OCI-LY1 (cell line): ENCODE results near the gene ANKRD6.

Experiments used
- H2AFZ ChIP-seq: fragments of 200-600 bp; sonication (generic), shearing (Covaris generic); 2 replicates; pipeline ENCODE4 v1.6.0; 2014; ENCODE audit warnings: antibody characterized with exemption, mild to moderate bottlenecking, low read length
- H3F3A ChIP-seq: fragments of 200-600 bp; sonication (generic), shearing (Covaris generic); 2 replicates; pipeline ENCODE4 v1.6.0; 2014; ENCODE audit warnings: mild to moderate bottlenecking, antibody characterized with exemption, low read length, moderate library complexity; ENCODE audit not compliant: insufficient read depth
- H3K27ac ChIP-seq: fragments of 200-600 bp; sonication (generic); 2 replicates; pipeline ENCODE4 v1.5.1; 2014; ENCODE audit warnings: low read length, mixed run types, mild to moderate bottlenecking, low read depth; ENCODE audit not compliant: poor library complexity, severe bottlenecking
- H3K27me3 ChIP-seq: fragments of 200-600 bp; sonication (generic); 2 replicates; pipeline ENCODE4 v1.6.0; 2014; ENCODE audit warnings: antibody characterized with exemption, mild to moderate bottlenecking, low read length, moderate library complexity; ENCODE audit not compliant: insufficient read depth
- H3K36me3 ChIP-seq: fragments of 200-600 bp; sonication (generic); 2 replicates; pipeline ENCODE4 v1.6.1; 2014; ENCODE audit warnings: mild to moderate bottlenecking, antibody characterized with exemption, low read length, moderate library complexity, mixed read lengths; ENCODE audit not compliant: insufficient read depth
- H3K4me1 ChIP-seq: fragments of 200-600 bp; sonication (generic); 2 replicates; pipeline ENCODE4 v1.5.1; 2014; ENCODE audit warnings: mild to moderate bottlenecking, low read length, moderate library complexity; ENCODE audit not compliant: insufficient read depth, severe bottlenecking
- H3K4me2 ChIP-seq: fragments of 200-600 bp; sonication (generic), shearing (Covaris generic); 2 replicates; pipeline ENCODE4 v1.6.1; 2014; ENCODE audit warnings: low read length
- H3K4me3 ChIP-seq: fragments of 200-600 bp; sonication (generic); 2 replicates; pipeline ENCODE4 v1.5.1; 2014; ENCODE audit warnings: low read length, low read depth, mild to moderate bottlenecking, mixed read lengths; ENCODE audit not compliant: poor library complexity, severe bottlenecking
- H3K79me2 ChIP-seq: fragments of 200-600 bp; shearing (Covaris generic); 2 replicates; pipeline ENCODE4 v1.6.1; 2016; ENCODE audit warnings: mixed run types, low read length, mixed read lengths; ENCODE audit not compliant: insufficient read depth
- H3K9ac ChIP-seq: fragments of 200-600 bp; sonication (generic), shearing (Covaris generic); 2 replicates; pipeline ENCODE4 v1.6.1; 2014; ENCODE audit warnings: mild to moderate bottlenecking, low read length, mixed read lengths
- H3K9me2 ChIP-seq: fragments of 200-600 bp; sonication (generic), shearing (Covaris generic); 2 replicates; pipeline ENCODE4 v1.6.1; 2014; ENCODE audit warnings: low read depth, mild to moderate bottlenecking, low read length, mixed read lengths
- H3K9me3 ChIP-seq: fragments of 200-600 bp; shearing (Covaris generic); 2 replicates; pipeline ENCODE4 v1.6.1; 2014; ENCODE audit warnings: low read length, mixed read lengths
- H4K20me1 ChIP-seq: fragments of 200-600 bp; sonication (generic), shearing (Covaris generic); 2 replicates; pipeline ENCODE4 v1.6.0; 2016; ENCODE audit warnings: mild to moderate bottlenecking, low read length; ENCODE audit not compliant: insufficient read depth
- EZH2 ChIP-seq: fragments of 200-600 bp; sonication (generic), shearing (Covaris generic); IDR thresholded peaks from 2 replicates; pipeline ENCODE4 v1.8.0; 2017; ENCODE audit warnings: borderline replicate concordance, mixed run types, mild to moderate bottlenecking, antibody characterized with exemption, low read length, moderate library complexity, mixed read lengths
- TF ChIP-seq, protein P1 (sequence below): fragments of 200-600 bp; sonication (generic), shearing (Covaris generic); IDR thresholded peaks from 2 replicates; pipeline ENCODE4 v1.5.1; 2017; ENCODE audit warnings: mild to moderate bottlenecking, antibody characterized with exemption, low read length, moderate library complexity, mixed read lengths

ANKRD6 gene

DNA sequence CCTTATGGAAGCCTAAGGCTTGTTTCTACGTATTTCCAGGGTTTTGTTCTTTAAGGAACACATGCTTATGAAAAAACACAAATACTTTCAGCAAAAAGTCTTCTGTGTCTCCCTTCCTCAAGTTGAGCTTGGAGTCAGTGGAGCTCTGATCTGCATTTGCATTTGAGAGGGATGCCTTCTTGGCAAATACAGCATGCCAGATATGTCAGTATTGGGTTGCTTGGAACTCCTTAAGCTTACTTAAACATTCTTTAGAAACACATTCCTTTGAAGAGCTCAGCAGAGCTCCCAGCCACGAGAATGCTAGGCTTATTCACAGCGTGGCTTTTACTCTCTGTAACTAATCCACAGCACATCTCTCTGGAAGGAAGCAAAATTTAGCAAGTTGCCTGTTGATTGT lies 68.3 kb downstream of the ANKRD6 start:
- H3K9me3 ChIP-seq, result no peaks in the 10 kb centered on the region
- no peaks in the 10 kb centered on the region for H3K79me2 ChIP-seq
- no peaks in the 10 kb centered on the region for H4K20me1 ChIP-seq
- H2AFZ ChIP-seq, result no peak overlapping the region
- no peak overlapping the region for H3K4me3 ChIP-seq
- H3K4me2 ChIP-seq, result no peak overlapping the region
- no peak overlapping the region for H3K27ac ChIP-seq
- TF ChIP-seq, protein P1, sequence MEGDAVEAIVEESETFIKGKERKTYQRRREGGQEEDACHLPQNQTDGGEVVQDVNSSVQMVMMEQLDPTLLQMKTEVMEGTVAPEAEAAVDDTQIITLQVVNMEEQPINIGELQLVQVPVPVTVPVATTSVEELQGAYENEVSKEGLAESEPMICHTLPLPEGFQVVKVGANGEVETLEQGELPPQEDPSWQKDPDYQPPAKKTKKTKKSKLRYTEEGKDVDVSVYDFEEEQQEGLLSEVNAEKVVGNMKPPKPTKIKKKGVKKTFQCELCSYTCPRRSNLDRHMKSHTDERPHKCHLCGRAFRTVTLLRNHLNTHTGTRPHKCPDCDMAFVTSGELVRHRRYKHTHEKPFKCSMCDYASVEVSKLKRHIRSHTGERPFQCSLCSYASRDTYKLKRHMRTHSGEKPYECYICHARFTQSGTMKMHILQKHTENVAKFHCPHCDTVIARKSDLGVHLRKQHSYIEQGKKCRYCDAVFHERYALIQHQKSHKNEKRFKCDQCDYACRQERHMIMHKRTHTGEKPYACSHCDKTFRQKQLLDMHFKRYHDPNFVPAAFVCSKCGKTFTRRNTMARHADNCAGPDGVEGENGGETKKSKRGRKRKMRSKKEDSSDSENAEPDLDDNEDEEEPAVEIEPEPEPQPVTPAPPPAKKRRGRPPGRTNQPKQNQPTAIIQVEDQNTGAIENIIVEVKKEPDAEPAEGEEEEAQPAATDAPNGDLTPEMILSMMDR, result no peak
- TF ChIP-seq EZH2, result no peak
- no peak overlapping the region for H3K9ac ChIP-seq
- no peaks in the 10 kb centered on the region; the same call in 1 of the 2 replicates for H3K27me3 ChIP-seq
- no peaks in the 10 kb centered on the region for H3K9me2 ChIP-seq
- no peaks in the 10 kb centered on the region for H3K36me3 ChIP-seq
- no peaks in the 10 kb centered on the region for H3F3A ChIP-seq
- no peaks in the 10 kb centered on the region for H3K4me1 ChIP-seq

GRCh38 chr6:89501753-89502152 lies 68.8 kb downstream of the ANKRD6 start:
- TF ChIP-seq, protein P1, result no peak
- no peak for TF ChIP-seq EZH2
- no peaks in the 10 kb centered on the region for H4K20me1 ChIP-seq
- H3K4me2 ChIP-seq, result no peak overlapping the region
- H3K4me3 ChIP-seq, result no peak overlapping the region
- H3K4me1 ChIP-seq, result no peaks in the 10 kb centered on the region
- H3K79me2 ChIP-seq, result no peaks in the 10 kb centered on the region
- no peaks in the 10 kb centered on the region for H3K9me3 ChIP-seq
- no peaks in the 10 kb centered on the region for H3K36me3 ChIP-seq
- no peaks in the 10 kb centered on the region; the same call in 1 of the 2 replicates for H3K27me3 ChIP-seq
- H3F3A ChIP-seq, result no peaks in the 10 kb centered on the region
- no peak overlapping the region for H3K9ac ChIP-seq
- H3K27ac ChIP-seq, result no peak overlapping the region
- no peak overlapping the region for H2AFZ ChIP-seq
- H3K9me2 ChIP-seq, result no peaks in the 10 kb centered on the region

- Histone ChIP-seq H3K79me2 (no peaks in the 10 kb centered on the region), H3K27me3 (no peaks in the 10 kb centered on the region; the same call in 1 of the 2 replicates), H2AFZ (no peak overlapping the region), H3K9me2 (no peaks in the 10 kb centered on the region), H3K4me3 (no peak overlapping the region), H4K20me1 (no peaks in the 10 kb centered on the region), H3K27ac (no peak overlapping the region), H3K9ac (no peak overlapping the region), H3F3A (no peaks in the 10 kb centered on the region), H3K36me3 (no peaks in the 10 kb centered on the region), H3K4me2 (no peak overlapping the region), H3K9me3 (no peaks in the 10 kb centered on the region), H3K4me1 (no peaks in the 10 kb centered on the region)
- TF ChIP-seq EZH2, result no peak
- TF ChIP-seq, protein P1, result no peak
These were observed 70.7 kb downstream of the ANKRD6 start for GRCh38 chr6:89503641-89504040.
